Choroid plexus epithelial cell (primary cell): ENCODE data around the gene RAI1.

Experiments used
- DNase-seq: peaks from one replicate; pipeline ENCODE4 v3.0.0-alpha.2; 2010; ENCODE audit warnings: low read depth
- H3K4me3 ChIP-seq: 2 replicates; pipeline ENCODE4 v1.5.1; 2011; ENCODE audit warnings: low read depth, mild to moderate bottlenecking, control low read depth, low read length, moderate library complexity
- TF ChIP-seq, protein P1 (sequence below): conservative IDR thresholded peaks from 2 replicates; pipeline ENCODE4 v1.5.1; 2011; ENCODE audit warnings: low read depth, mild to moderate bottlenecking, control low read depth, inconsistent platforms, low read length, moderate library complexity

The RAI1 gene

DNA sequence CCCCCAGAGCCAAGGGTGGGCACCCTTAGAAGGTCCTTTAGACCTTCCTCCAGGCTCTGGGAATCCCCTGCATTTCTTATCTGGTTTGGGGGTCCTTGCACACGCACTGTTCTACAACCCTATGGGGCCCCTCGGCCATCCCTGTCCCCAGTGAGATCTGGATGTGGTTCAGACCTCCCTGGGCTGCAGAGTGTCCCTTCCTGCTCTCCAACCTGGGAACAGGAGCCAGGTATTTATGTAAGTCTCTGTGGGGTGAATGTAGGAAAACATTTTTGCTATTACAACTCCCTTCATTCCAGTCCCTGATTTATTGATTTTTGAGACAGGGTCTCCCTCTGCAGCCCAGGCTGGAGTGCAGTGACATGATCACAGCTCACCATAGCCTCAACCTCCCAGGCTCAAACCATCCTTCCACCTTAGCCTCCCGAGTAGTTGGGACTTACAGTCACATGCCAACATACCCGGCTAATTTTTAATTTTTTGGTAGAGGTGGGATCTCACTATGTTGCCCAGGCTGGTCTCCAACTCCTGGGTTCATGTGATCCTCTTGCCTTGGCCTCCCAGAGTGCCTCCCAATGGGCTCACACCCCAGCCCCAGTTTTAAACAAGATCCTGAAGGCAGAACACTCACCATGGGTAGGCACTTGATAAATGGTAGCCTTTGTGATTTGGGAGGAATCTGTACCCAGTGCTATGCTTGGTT, 61.6 kb downstream of the RAI1 start:
- DNase-seq: no peak
- no peak overlapping the region for H3K4me3 ChIP-seq
- TF ChIP-seq, protein P1, sequence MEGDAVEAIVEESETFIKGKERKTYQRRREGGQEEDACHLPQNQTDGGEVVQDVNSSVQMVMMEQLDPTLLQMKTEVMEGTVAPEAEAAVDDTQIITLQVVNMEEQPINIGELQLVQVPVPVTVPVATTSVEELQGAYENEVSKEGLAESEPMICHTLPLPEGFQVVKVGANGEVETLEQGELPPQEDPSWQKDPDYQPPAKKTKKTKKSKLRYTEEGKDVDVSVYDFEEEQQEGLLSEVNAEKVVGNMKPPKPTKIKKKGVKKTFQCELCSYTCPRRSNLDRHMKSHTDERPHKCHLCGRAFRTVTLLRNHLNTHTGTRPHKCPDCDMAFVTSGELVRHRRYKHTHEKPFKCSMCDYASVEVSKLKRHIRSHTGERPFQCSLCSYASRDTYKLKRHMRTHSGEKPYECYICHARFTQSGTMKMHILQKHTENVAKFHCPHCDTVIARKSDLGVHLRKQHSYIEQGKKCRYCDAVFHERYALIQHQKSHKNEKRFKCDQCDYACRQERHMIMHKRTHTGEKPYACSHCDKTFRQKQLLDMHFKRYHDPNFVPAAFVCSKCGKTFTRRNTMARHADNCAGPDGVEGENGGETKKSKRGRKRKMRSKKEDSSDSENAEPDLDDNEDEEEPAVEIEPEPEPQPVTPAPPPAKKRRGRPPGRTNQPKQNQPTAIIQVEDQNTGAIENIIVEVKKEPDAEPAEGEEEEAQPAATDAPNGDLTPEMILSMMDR: no peak

DNA sequence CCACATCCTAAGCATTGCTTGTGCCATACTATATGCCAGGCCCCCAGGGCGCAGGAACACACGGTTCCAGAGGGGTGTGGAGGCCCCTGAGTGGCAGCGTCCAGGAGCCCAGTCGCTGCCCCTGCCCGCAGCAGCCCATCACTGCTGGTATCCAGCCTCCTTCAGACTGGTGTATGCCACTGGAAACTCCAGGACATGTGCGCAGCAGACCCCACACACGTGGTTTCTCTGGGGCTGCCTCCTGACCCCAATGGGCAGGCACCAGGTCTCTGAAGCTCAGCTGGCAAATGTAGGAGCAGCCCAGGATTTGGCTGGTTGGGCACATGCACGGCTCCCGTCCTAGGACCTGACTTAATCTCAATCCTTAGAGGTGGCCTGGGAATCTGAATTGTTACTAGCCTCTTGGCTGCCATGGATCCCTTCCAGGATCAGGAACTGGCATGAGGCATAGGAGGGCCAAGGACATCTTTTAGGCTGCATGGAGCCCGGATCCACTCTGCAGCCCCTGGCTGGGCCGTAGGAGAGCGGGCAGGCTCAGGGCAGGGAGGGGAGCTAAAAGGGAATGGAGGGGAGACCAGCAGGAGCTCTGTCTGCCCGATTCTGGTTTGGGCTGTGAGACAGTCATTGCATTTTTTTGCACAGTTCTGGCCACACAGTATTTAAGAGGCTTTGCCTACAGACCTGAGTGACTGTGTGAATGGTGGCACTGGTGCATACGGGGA, 62.3 kb downstream of the RAI1 start:
- TF ChIP-seq, protein P1: no peak
- H3K4me3 ChIP-seq: no peak overlapping the region
- no peak for DNase-seq

DNA sequence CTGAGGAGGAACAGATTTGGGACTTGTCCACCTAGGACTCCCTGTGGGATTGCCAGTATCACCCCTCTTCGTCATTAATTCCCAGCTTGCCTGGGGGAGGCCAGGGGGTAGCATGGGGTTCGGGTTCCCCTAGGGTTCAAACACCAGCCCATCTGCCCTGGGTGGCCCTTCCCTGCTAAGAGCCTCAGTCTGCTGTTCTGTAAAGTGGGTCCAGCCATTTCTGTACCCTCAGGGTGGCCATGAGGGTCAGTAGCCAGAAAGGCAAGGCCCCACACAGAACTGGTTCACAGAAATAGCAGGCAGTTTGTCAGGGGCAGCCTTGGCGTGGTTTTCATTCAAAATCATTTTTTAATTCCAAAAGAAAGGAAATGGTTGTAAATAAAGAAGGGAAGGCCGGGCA, 62.9 kb downstream of the RAI1 start:
- TF ChIP-seq, protein P1: no peak
- no peak overlapping the region for H3K4me3 ChIP-seq
- no peak for DNase-seq

DNA sequence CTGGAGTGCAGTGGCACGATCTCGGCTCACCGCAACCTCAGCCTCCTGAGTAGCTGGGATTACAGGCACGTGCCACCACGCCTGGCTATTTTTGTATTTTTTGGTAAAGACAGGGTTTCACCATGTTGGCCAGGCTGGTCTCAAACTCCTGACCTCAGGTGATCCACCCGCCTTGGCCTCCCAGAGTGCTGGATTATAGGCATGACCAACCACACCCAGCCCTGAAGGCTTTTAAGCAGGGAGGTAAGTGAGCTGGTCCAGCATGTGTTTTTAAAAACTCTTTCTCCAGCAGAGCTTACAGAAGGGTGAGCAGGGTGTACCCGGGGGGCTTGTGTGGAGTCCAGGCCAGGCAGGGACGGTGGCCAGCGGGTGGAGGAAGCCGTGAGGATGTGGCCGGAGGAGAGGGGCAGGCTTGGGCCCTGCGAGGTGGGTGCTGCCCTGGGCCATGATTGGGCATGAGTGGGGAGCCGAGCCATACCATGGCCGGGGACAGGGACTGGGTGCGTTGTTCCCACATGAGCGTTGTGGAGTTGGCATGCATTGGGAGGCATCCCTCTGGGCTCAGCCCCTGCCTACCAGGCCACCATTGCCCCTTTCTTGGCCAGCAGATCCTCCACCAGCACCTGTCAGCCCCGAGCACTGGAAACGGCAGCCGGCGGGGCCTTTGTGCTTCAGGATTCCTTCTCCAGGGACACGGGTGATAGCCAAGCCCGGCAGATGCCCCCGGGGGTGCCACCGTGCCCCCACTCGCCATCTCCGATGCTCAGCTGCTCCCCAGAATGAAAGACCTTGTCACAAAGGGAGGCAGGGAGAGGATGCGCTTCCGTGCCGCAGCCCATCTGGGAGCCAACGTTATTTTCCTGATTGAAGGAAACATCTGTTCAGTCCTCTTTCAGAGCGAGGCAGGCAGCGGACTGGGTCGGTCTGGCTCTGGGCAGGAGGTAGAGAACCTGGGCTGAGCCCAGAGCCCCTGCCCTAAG, 64.5 kb downstream of the RAI1 start:
- TF ChIP-seq, protein P1: no peak
- DNase-seq: no peak
- no peak overlapping the region for H3K4me3 ChIP-seq

DNA sequence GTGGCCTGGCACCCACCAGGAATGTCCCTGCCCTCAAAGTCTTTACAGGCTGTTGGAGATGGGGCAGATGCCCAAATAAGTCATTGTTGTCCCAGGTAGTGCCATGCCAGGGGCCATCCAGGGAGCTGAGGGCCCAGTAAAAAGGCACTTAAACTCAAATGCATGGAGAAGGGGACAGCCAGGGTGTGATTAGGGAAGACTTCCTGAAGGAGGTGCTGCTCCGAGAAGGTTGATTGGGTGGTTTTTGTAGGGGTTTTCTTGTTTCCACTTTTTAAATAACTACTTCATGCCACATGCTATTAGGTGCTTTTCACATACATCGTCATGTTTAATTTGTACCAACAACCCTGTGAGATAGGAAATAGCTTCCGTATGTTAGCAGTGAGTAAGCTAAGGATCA, 66.9 kb downstream of the RAI1 start:
- DNase-seq: no peak
- TF ChIP-seq, protein P1: no peak
- no peak overlapping the region for H3K4me3 ChIP-seq

DNA sequence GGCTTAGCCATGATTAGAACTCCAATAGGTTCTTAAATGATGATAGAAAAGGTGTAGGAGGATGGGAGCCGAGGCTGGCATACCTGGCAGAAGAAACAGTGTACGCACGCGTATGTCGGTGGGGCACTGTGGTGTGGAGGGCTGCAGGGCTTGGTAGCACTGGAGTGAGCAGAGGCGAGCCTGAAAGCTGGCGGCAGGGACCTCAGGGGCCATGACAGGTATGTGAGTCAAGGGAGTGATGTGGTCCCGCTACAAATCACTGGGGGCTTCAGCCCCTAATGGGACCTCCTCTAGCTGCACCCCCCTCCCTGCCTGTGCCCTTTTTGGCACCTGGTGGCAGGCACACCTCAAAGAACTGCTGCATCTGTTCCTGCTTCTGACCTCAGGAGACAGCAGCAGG, 67.3 kb downstream of the RAI1 start:
- no peak for DNase-seq
- TF ChIP-seq, protein P1: no peak
- no peak overlapping the region for H3K4me3 ChIP-seq
